ENCODE measurements around the gene PYM1.

PYM1 gene

GRCh38 chr12:55965941-55966407 lies 38.3 kb upstream of the PYM1 start, which contains the start of gene PMEL:
Gene PMEL, minus strand, starts transcription at chr12:55966042. Its CDS starts 31 bp downstream, at chr12:55966011.
- peak within 1 kb of the TSS; percentile 69 for H3K4me2 ChIP-seq (ENCODE audit: low read length)
- no peaks in the 10 kb centered on the region for H3K27me3 ChIP-seq (ENCODE audit: insufficient read depth, low read length)
- H3K4me1 ChIP-seq (ENCODE audit: insufficient read depth, low read length, severe bottlenecking), result peaks cover 24% of the 10 kb centered on the region
- H2AFZ ChIP-seq (ENCODE audit: low read length), result no peak within 1 kb of the TSS
- TF ChIP-seq CTCF (IDR thresholded peaks at IDR 0.05; ENCODE audit: low read length) (no peak), EZH2 (IDR thresholded peaks at IDR 0.05; ENCODE audit: borderline replicate concordance, low read length) (no peak)
- H3K9ac ChIP-seq (ENCODE audit: low read length), result peak within 1 kb of the TSS; percentile 88
- H3K9me3 ChIP-seq (ENCODE audit: low read length), result no peaks in the 10 kb centered on the region
- peaks cover 14% of the 10 kb centered on the region; the same call in 1 of the 2 replicates for H3K36me3 ChIP-seq (ENCODE audit: insufficient read depth, low read length)
- peak within 1 kb of the TSS; percentile 22 for H3K27ac ChIP-seq (ENCODE audit: low read depth, low read length, poor library complexity, severe bottlenecking)
- peak within 1 kb of the TSS; percentile 89 for H3K4me3 ChIP-seq (ENCODE audit: low read depth, low read length, poor library complexity, severe bottlenecking)
- H3K9me2 ChIP-seq (ENCODE audit: low read depth, low read length), result no peaks in the 10 kb centered on the region
- no peaks in the 10 kb centered on the region for H3F3A ChIP-seq (ENCODE audit: insufficient read depth, low read length)
- H3K79me2 ChIP-seq (ENCODE audit: insufficient read depth, low read length), result peaks cover 9% of the 10 kb centered on the region; the same call in 1 of the 2 replicates
- no peaks in the 10 kb centered on the region for H4K20me1 ChIP-seq (ENCODE audit: insufficient read depth, low read length)

DNA sequence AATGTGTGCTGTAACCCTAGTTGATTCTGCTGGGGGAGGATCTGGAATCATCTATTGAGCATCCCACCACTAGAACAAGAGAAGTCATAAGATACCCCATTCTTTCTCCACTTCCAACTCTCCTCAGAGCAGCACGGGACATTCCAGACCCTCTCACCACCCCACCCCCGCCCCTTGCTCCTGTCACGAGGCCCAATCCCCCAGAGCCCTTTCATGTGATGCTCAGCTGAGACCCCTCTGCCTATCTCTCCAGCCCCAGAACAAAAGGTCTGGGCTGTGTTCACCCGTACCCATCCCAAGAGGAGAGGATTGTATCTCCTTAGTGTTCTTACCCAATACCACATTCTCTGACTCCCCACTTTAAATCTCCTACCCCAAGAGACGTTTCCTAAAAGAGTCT lies 37.5 kb upstream of the PYM1 start:
- Histone ChIP-seq H3K79me2 (ENCODE audit: insufficient read depth, low read length) (peaks cover 9% of the 10 kb centered on the region; the same call in 1 of the 2 replicates), H3K4me1 (ENCODE audit: insufficient read depth, low read length, severe bottlenecking) (peaks cover 24% of the 10 kb centered on the region), H3K36me3 (ENCODE audit: insufficient read depth, low read length) (peaks cover 7% of the 10 kb centered on the region; the same call in 1 of the 2 replicates), H3K4me2 (ENCODE audit: low read length) (no peak overlapping the region), H3K9me2 (ENCODE audit: low read depth, low read length) (no peaks in the 10 kb centered on the region), H3K27ac (ENCODE audit: low read depth, low read length, poor library complexity, severe bottlenecking) (no peak overlapping the region), H3K9ac (ENCODE audit: low read length) (no peak overlapping the region), H3K27me3 (ENCODE audit: insufficient read depth, low read length) (no peaks in the 10 kb centered on the region), H3F3A (ENCODE audit: insufficient read depth, low read length) (no peaks in the 10 kb centered on the region), H3K4me3 (ENCODE audit: low read depth, low read length, poor library complexity, severe bottlenecking) (no peak overlapping the region), H3K9me3 (ENCODE audit: low read length) (no peaks in the 10 kb centered on the region), H2AFZ (ENCODE audit: low read length) (no peak overlapping the region), H4K20me1 (ENCODE audit: insufficient read depth, low read length) (no peaks in the 10 kb centered on the region)
- no peak for TF ChIP-seq EZH2 (IDR thresholded peaks at IDR 0.05; ENCODE audit: borderline replicate concordance, low read length)
- no peak for TF ChIP-seq CTCF (IDR thresholded peaks at IDR 0.05; ENCODE audit: low read length)

DNA sequence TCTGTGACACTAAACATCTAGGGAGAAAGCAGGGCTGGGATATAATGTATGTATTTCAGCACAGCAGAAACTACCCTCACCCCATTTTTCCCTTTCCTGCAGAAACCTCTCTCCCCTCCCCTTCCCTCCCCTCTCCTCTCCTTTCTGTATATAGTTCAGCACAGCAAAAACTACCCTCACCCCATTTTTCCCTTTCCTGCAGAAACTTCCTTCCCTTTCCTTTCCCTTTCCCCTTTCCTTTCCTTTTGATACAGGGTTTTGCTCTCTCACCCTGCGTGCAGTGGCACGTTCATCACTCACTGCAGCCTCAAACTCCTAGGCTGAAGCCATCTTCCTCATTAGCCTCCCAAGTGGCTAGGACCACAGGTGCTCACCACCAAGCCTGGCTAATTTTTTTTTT lies 36.1 kb upstream of the PYM1 start:
- H3K4me2 ChIP-seq (ENCODE audit: low read length), result no peak overlapping the region
- no peaks in the 10 kb centered on the region for H3K9me3 ChIP-seq (ENCODE audit: low read length)
- H3K36me3 ChIP-seq (ENCODE audit: insufficient read depth, low read length), result no peaks in the 10 kb centered on the region; the same call in 1 of the 2 replicates
- no peaks in the 10 kb centered on the region for H4K20me1 ChIP-seq (ENCODE audit: insufficient read depth, low read length)
- H3K9ac ChIP-seq (ENCODE audit: low read length), result no peak overlapping the region
- no peak overlapping the region for H3K4me3 ChIP-seq (ENCODE audit: low read depth, low read length, poor library complexity, severe bottlenecking)
- H3K27me3 ChIP-seq (ENCODE audit: insufficient read depth, low read length), result no peaks in the 10 kb centered on the region
- H2AFZ ChIP-seq (ENCODE audit: low read length), result no peak overlapping the region
- no peaks in the 10 kb centered on the region for H3K9me2 ChIP-seq (ENCODE audit: low read depth, low read length)
- peaks cover 9% of the 10 kb centered on the region; the same call in 1 of the 2 replicates for H3K79me2 ChIP-seq (ENCODE audit: insufficient read depth, low read length)
- H3K27ac ChIP-seq (ENCODE audit: low read depth, low read length, poor library complexity, severe bottlenecking), result no peak overlapping the region
- peaks cover 24% of the 10 kb centered on the region for H3K4me1 ChIP-seq (ENCODE audit: insufficient read depth, low read length, severe bottlenecking)
- no peaks in the 10 kb centered on the region for H3F3A ChIP-seq (ENCODE audit: insufficient read depth, low read length)
- TF ChIP-seq EZH2 (IDR thresholded peaks at IDR 0.05; ENCODE audit: borderline replicate concordance, low read length), result no peak
- TF ChIP-seq CTCF (IDR thresholded peaks at IDR 0.05; ENCODE audit: low read length), result no peak

Data from OCI-LY1 (cell line).